Psoas muscle (tissue), 7 donors: Measurements from ENCODE around the gene FBXO33. TPM values are rescaled to one million over a fixed set of nuclear protein-coding genes. Genes with fewer than 3 reads are reported as not detected.

ENCODE experiments used
- polyA plus RNA-seq, 3 donors: library from polyadenylated mRNA; stranded (reverse); fragments of 200-250 nt; gene quantifications; one replicate each; pipeline ENCODE4 v1.2.3, GENCODE V29; 2013
- total RNA-seq, 4 donors: library from RNA; stranded (reverse); fragmentation: NEBNext Ultra II Directional in 2 of 4; extraction: Animal tissue kit (Norgen Biotek cat#: 25700) in 2 of 4; gene quantifications; one replicate each; pipeline versions ENCODE4 v1.2.1 to v1.2.4, GENCODE V29; 2021 to 2023
- donor health status: healthy with polysubstance abuse.
- donor health status: DM: no; HTN: no; CAD: no; lungs with moderate emphysema.
- donor health status: Bipolar disorder and iron deficiency.
- donor health status: healthy.
- donor health status: DM: no; HTN: no; CAD: no.
- donor health status: DM: no; HTN: no; CAD: no.
- donor health status: DM: yes; HTN: yes; CAD: no.

FBXO33 gene
- total and polyA plus RNA-seq, 7 donors = 2.0 to 11.5 (median 3.5) TPM

Other genes with a start within 250 kb of the FBXO33 start
- 10 to 100 TPM; 15.5 to 26.2 (median 21.3) TPM for gene MIA2, start 198.5 kb downstream of the FBXO33 start, total RNA-seq
- gene MIA2, start 198.5 kb downstream of the FBXO33 start, polyA plus RNA-seq = 10 to 100 TPM; 10.6 to 29.1 (median 12.6) TPM